ENCODE results near the gene KMT5C. TPM values are rescaled to one million over a fixed set of nuclear protein-coding genes. Genes with fewer than 3 reads are reported as not detected.
A peak's percentile ranks its signal among the peaks of the same experiment; 100 is the strongest.

KMT5C gene
- total and polyA plus RNA-seq, 8 donors: 12.9 to 27.6 (median 21.8) TPM

DNA sequence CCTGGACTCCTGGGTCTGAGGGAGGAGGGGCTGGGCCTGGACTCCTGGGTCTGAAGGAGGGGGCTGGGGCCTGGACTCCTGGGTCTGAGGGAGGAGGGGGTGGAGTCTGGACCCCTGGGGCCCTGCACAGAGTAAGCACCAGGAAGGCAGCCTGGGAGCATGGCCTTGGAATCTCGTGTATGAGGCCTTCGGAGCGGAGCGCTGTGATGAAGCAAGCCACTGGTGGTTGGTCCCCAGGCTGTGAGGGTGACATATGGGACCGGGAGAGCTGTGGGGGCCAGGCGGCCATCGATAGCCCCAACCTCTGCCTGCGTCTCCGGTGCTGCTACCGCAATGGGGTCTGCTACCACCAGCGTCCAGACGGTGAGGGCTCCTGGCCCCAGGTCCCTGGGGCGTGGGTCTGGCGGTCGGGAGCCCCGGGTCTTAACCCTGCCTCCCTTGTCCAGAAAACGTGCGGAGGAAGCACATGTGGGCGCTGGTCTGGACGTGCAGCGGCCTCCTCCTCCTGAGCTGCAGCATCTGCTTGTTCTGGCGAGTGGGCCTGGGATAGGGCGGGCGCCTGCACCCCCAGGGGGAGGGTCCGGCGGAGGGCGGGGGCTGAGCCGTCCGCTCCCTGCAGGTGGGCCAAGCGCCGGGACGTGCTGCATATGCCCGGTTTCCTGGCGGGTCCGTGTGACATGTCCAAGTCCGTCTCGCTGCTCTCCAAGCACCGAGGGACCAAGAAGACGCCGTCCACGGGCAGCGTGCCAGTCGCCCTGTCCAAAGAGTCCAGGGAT lies 37.9 kb downstream of the KMT5C start:
- TF ChIP-seq, protein P1, sequence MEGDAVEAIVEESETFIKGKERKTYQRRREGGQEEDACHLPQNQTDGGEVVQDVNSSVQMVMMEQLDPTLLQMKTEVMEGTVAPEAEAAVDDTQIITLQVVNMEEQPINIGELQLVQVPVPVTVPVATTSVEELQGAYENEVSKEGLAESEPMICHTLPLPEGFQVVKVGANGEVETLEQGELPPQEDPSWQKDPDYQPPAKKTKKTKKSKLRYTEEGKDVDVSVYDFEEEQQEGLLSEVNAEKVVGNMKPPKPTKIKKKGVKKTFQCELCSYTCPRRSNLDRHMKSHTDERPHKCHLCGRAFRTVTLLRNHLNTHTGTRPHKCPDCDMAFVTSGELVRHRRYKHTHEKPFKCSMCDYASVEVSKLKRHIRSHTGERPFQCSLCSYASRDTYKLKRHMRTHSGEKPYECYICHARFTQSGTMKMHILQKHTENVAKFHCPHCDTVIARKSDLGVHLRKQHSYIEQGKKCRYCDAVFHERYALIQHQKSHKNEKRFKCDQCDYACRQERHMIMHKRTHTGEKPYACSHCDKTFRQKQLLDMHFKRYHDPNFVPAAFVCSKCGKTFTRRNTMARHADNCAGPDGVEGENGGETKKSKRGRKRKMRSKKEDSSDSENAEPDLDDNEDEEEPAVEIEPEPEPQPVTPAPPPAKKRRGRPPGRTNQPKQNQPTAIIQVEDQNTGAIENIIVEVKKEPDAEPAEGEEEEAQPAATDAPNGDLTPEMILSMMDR (IDR thresholded peaks at IDR 0.05): no peak
- no peak for ATAC-seq
- intact Hi-C loops (cut with DNase I): no loop called here
- no peak overlapping the region for H3K4me3 ChIP-seq
- H3K27ac ChIP-seq: no peak overlapping the region
- H3K27me3 ChIP-seq: peaks cover 9 to 53% of the 10 kb centered on the region in 2 donors
- H3K9me3 ChIP-seq: no peaks in the 10 kb centered on the region
- H3K36me3 ChIP-seq: no peaks in the 10 kb centered on the region
- no peaks in the 10 kb centered on the region for H3K4me1 ChIP-seq
- DNase-seq: peak in 1 of 4 donors; percentile 82

DNA sequence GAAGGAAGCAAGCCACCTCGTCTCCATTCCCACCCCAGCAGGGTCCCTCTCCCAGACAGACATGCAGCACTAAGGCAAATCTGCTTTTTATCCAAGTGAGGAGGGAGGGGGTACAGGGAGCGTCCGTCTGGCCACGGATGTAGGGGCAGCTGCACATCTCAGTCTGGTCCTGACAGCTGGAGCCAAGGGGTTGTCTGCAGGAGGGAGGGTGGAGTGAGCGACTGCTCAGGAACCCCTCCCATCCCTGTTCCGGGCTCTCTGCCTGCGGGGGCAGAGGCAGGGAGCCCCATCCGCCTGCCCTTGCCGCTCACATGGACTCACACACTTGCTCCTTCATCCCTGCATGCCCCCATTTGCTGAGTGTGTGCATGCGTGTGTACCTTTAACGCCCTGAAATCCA lies 39.5 kb downstream of the KMT5C start:
- H3K36me3 ChIP-seq: no peaks in the 10 kb centered on the region
- H3K27ac ChIP-seq: no peak overlapping the region
- DNase-seq (no peak), ATAC-seq (no peak)
- H3K4me3 ChIP-seq: no peak overlapping the region
- TF ChIP-seq, protein P1 (IDR thresholded peaks at IDR 0.05): no peak
- peaks cover 3 to 11% of the 10 kb centered on the region in 2 donors for H3K4me1 ChIP-seq
- H3K9me3 ChIP-seq: no peaks in the 10 kb centered on the region
- peaks cover 5 to 38% of the 10 kb centered on the region in 2 donors for H3K27me3 ChIP-seq
- intact Hi-C loops (cut with DNase I): no loop called here

DNA sequence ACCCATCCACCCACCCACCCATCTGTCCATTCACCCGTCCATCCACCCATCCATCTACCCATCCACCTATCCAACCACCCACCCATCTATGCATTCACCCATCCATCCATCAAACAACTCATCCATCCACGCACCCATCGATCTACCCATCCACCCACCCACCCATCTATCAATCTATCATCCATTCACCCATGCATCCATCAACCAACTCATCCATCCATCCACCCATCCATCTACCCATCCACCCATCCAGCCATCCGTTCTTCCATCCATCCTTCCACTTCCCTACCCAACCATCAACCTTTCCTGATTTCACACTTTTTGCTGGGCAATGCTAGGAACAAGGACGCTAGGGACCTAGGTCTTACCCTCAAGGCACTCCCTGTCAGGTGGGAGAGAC lies 42.3 kb downstream of the KMT5C start:
- intact Hi-C loops (cut with DNase I): loop anchor here in 1 of 2 donors (10.0 kb wide), 1 partner anchor 77 kb away; no protein-coding TSS in a partner anchor
- H3K36me3 ChIP-seq: peaks cover 0 to 6% of the 10 kb centered on the region in 2 donors
- DNase-seq (no peak), ATAC-seq (no peak)
- peaks cover 0 to 11% of the 10 kb centered on the region in 2 donors for H3K27me3 ChIP-seq
- no peak overlapping the region for H3K4me3 ChIP-seq
- no peak overlapping the region for H3K27ac ChIP-seq
- H3K9me3 ChIP-seq: no peaks in the 10 kb centered on the region
- TF ChIP-seq, protein P1 (IDR thresholded peaks at IDR 0.05): no peak
- peaks cover 13 to 28% of the 10 kb centered on the region in 2 donors for H3K4me1 ChIP-seq

DNA sequence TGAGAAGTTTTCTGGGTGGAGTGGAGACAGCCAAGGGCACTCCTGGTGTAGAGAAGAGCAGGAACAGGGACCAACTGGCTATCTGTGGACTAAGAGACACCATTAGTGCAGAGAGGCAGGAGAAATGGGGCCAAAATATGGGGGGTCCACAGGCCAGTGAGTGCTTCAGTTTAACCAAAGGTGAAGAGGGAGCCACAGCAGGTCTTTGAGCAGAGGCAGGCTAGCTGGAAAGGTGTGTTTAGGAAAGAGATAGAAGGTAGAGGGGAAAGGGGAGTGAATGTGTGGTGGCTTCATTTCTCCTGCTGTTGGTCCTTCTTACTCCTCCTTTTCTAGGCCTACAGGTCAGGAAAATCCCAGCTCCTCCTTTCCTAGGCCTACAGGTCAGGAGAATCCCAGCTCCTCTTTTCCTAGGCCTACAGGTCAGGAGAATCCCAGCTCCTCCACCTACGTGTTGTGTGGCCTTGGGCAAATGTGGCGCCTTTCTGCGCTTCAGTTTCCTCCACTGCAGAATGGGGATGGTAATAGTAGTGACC lies 42.9 kb downstream of the KMT5C start:
- TF ChIP-seq, protein P1 (IDR thresholded peaks at IDR 0.05): no peak
- intact Hi-C loops (cut with DNase I): loop anchor here in 1 of 2 donors (10.0 kb wide), 1 partner anchor 78 kb away; no protein-coding TSS in a partner anchor
- H3K4me1 ChIP-seq: peaks cover 19 to 34% of the 10 kb centered on the region in 2 donors
- H3K9me3 ChIP-seq: no peaks in the 10 kb centered on the region
- no peak overlapping the region for H3K27ac ChIP-seq
- H3K36me3 ChIP-seq: peaks cover 0 to 12% of the 10 kb centered on the region in 2 donors
- H3K4me3 ChIP-seq: peak overlapping the region in 1 of 2 donors; percentile 91
- DNase-seq (no peak), ATAC-seq (no peak)
- peaks cover 0 to 5% of the 10 kb centered on the region in 2 donors for H3K27me3 ChIP-seq
